ENCODE measurements around the gene RBM18.

- TF ChIP-seq EZH2 (IDR thresholded peaks at IDR 0.05; ENCODE audit: low read depth, unreplicated experiment): no peak
- no peak for TF ChIP-seq POLR2AphosphoS5 (IDR thresholded peaks at IDR 0.05; ENCODE audit: low read depth)
- TF ChIP-seq CTCF (conservative IDR thresholded peaks at IDR 0.05; ENCODE audit: low read depth in 2 of 2): no peak
- TF ChIP-seq ETS1 (IDR thresholded peaks at IDR 0.05): no peak
- no peak for TF ChIP-seq REST (IDR thresholded peaks at IDR 0.05; ENCODE audit: unreplicated experiment)
Measured at GRCh38 chr9:122268041-122268814, 3.6 kb upstream of the RBM18 start.

Measured in GM23338 (cell line).